GM18508 (cell line): ENCODE results near the gene CTSC.
"Not testable (repeated sequence)": the region's sequence is repeated elsewhere in the genome, so short reads cannot be mapped to it uniquely, and the experiment has no call there.

ENCODE experiments used
- ATAC-seq: cut with Tn5 transposase; IDR thresholded peaks from one replicate; pipeline ENCODE4 v1.9.1; 2021; ENCODE audit warnings: moderate number of reproducible peaks; ENCODE audit not compliant: insufficient read depth, unreplicated experiment

The CTSC gene

GRCh38 chr11:88322881-88323280 lies 14.7 kb downstream of the CTSC start:
- ATAC-seq: not testable (repeated sequence)

GRCh38 chr11:88321412-88321811 lies 16.1 kb downstream of the CTSC start:
- ATAC-seq: not testable (repeated sequence)

- ATAC-seq: no peak
Observed at GRCh38 chr11:88320149-88320559, 17.4 kb downstream of the CTSC start.

- ATAC-seq: no peak
Observed at GRCh38 chr11:88318017-88318416, 19.5 kb downstream of the CTSC start.

DNA sequence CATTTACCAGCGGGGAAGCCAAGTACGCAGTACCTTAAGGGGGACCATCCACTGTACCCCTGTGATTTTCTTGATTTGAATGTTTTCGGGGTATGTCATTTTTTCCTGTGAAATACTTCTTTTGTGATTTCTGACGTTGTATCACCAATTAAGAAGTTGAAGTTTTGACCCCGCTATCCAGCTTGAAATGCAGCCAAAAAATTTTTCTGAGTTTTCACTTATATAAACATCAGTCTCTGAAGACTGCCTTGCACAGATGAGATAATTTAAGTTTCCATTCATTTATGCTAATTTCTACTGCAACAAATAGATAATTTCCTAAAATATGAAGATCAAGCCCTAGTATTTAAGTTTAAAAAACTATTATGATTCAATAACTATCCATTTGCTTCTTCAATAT lies 20.0 kb downstream of the CTSC start:
- ATAC-seq: no peak

GRCh38 chr11:88315981-88316441 lies 21.5 kb downstream of the CTSC start:
- ATAC-seq: no peak

DNA sequence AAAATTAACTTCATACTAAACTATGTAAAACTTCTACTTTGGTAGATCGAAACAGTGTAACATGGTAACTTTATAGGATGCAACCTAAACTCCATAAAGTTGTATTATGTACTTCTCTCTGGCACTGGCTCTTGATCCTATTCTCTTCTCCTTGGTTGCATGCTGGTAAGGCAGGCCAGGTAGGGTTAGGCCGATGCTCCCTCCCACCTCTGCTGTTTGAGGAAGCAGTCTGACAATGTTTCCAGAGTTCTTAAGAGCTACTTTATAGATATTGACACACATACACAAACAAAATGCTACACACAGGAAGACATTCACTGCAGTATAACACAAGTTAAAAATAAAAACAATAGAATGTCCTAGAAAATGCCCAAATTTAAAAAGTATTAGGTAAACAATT lies 22.5 kb downstream of the CTSC start:
- ATAC-seq: no peak

GRCh38 chr11:88313441-88313840 lies 24.1 kb downstream of the CTSC start:
- ATAC-seq: no peak

- no peak for ATAC-seq
Observed at GRCh38 chr11:88312628-88313027, 24.9 kb downstream of the CTSC start.

- ATAC-seq: no peak
Observed at GRCh38 chr11:88310246-88310645, 27.3 kb downstream of the CTSC start.

DNA sequence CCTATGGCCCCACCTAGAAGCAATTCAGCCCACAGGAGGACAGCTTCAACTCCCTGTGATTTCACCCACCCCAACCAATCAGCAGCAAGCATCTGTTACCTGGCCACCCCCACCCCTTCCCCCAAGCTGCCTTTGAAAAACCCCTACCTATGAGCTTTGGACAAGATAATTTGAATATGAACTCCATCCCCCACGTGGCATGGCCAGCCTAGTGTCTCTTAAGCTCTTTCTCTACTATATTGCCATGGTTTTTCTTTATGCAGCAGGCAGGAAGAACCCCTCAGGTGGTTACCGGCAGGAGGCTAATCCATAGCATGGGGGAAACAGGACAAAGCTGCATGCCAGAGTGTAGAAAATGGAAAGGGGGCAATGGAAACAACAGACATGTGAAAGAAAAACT lies 29.0 kb downstream of the CTSC start:
- no peak for ATAC-seq

GRCh38 chr11:88307749-88308425 lies 29.6 kb downstream of the CTSC start:
- no peak for ATAC-seq

- no peak for ATAC-seq
Observed at GRCh38 chr11:88306785-88307184, 30.8 kb downstream of the CTSC start.

DNA sequence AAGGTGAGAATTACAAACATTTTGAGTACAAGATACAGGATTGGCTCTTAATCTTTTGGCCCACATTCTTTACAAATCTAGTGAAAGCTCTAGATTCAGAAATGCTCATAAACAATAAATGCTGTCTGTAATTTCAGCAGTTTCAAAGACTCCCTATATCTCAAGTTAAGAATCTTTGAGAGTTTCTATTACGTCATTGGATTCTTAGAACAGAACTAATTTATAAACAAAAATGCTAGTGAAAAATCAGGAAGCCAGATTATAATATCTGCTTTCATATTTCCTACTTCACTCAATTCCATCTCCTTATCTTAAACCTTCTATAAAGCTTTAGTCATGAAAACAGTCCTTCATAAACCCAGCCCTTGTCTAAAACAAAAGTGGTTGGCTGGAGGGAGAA lies 32.1 kb downstream of the CTSC start:
- ATAC-seq: no peak

DNA sequence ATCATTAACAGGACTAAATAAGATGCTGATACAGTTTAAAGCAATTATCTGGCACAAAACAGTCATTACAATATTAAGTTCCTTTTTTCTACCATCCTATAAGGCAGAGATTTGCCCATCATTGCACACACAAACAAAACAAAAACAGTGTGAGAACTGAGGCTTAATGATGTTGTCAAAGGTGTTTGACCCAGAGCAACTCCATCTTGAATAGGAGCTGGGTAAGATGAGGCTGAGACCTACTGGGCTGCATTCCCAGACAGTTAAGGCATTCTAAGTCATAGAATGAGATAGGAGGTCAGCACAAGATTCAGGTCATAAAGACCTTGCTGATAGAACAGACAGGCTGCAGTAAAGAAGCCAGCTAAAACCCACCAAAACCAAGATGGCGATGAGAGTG lies 33.2 kb downstream of the CTSC start:
- ATAC-seq: no peak

GRCh38 chr11:88303037-88303436 lies 34.5 kb downstream of the CTSC start:
- no peak for ATAC-seq

DNA sequence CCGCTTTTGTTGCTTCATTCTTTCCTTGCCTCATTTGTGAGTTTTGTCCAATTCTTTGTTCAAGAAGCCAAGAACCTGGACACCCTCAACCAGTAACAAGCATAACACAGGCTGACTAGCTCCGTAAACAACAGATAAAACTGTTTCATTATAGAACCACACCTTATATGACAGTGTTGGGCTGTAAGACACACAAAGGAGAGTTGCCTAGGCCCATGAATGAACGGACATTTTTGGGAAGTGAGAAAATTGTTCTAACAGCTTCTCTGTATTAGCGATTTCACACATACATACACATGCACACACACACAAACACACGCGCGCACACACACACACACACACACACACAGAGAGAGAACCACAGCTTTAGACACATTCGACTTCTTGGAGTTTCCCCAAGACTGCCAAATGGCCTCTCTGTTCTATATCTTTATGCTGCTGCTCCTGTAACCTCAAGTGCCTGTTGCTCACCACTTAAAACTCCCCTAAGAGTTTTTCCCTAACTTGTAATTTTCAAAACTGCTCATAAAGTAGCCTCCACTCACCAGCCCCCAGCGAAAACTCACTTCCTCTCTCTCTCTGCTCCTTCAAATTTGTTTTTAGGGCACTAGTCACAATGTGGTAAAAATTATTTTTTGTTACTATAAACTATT lies 35.9 kb downstream of the CTSC start:
- ATAC-seq: peak; percentile 39

- ATAC-seq: peak; percentile 78
Observed at GRCh38 chr11:88300888-88301487, 36.5 kb downstream of the CTSC start.

DNA sequence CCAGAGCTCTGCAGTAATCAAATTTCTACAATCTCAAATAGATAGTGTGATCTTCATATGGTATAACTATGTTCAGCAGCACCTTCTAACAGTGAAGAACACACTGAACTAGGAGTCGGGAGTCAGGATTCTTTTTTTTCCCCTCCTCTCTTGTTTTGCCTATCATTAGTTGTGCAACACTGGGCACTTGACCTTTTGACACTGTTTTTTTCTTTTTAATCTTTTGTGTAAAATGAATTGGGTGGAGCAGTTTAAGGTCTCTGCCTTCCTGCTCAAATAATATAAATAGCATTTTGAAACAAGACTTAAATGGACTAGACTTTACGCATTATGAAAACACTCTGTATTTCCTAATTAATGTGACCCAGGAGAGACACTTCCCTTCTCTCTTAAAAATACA lies 39.7 kb downstream of the CTSC start:
- ATAC-seq: no peak

- no peak for ATAC-seq
Observed at GRCh38 chr11:88297421-88297820, 40.1 kb downstream of the CTSC start.

DNA sequence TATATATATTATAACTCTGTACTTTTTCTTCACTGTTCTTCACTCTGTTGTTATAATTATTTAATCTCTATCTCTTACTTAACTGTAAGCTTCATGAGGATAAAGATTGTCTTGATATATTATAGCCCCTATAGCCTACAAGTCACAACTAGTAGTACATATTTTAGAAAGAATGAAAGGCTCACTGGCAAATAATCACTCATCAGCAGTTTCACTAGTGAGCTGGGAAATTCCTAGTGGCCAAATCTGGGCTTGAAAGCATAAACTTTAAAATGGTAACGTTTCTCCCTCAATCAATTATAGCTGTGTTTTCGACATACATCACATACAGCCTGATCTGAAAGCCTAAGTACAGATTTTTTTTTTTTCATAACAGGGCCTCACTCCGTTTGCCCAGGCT lies 42.5 kb downstream of the CTSC start:
- no peak for ATAC-seq

DNA sequence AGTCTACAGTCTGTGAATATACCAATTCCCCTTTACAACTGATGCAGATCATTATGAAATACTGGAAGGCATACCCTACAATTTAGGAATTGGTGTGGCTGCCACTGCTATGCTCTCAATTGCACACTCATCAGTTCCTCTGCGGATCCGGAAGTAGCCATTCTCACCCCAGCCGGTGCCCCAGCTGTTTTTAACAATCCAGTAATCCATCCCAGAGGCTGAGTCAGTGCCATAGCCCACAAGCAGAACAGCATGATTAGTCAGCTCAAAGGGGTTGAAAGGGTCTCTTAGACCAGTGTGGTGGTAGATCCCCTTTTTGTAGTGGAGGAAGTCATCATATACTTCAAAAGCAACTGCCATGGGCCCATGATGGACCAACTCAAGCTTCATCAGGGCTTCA lies 43.6 kb downstream of the CTSC start:
- ATAC-seq: no peak
